Natural killer cell (primary cell): ENCODE results near the gene FGB. TPM values are rescaled to one million over a fixed set of nuclear protein-coding genes. Genes with fewer than 3 reads are reported as not detected.

Source experiments
- ATAC-seq, 3 donors: fragments of 150-1000 bp in 2 of 3; fragments of 200-7000 bp in 1 of 3; cut with Tn5 transposase; 1 replicate in 1 of 3; 2 replicates in 2 of 3; pipeline ENCODE4 v1.10.0; 2021; ENCODE audit warnings: mild to moderate bottlenecking in 2 of 3, moderate library complexity in 2 of 3
- DNase-seq, 2 donors: peaks; one replicate each; pipeline versions ENCODE4 v3.0.0 to v3.0.0-alpha.2; 2013 to 2021; ENCODE audit warnings: mixed read lengths in 1 of 2
- H3K27ac ChIP-seq: one replicate; pipeline ENCODE4 v1.5.1; 2013; ENCODE audit warnings: mild to moderate bottlenecking, low read length
- H3K27me3 ChIP-seq: one replicate; pipeline ENCODE4 v1.6.1; 2013; ENCODE audit warnings: low read length; ENCODE audit not compliant: control insufficient read depth, insufficient read depth
- H3K36me3 ChIP-seq: one replicate; pipeline ENCODE4 v1.6.1; 2013; ENCODE audit warnings: low read length; ENCODE audit not compliant: control insufficient read depth, insufficient read depth
- H3K4me1 ChIP-seq: one replicate; pipeline ENCODE4 v1.6.1; 2013; ENCODE audit warnings: low read length; ENCODE audit not compliant: control insufficient read depth, insufficient read depth
- H3K4me3 ChIP-seq: one replicate; pipeline ENCODE4 v1.5.1; 2013; ENCODE audit warnings: low read length
- H3K9me3 ChIP-seq: one replicate; pipeline ENCODE4 v1.6.1; 2013; ENCODE audit warnings: low read length; ENCODE audit not compliant: control insufficient read depth, insufficient read depth
- H3K27ac Mint-ChIP-seq, 2 donors: one replicate each; pipeline ENCODE4 v1.8.0; 2022; ENCODE audit warnings: mild to moderate bottlenecking in 2 of 2, mixed read lengths in 2 of 2, moderate library complexity in 1 of 2
- H3K27me3 Mint-ChIP-seq, 2 donors: one replicate each; pipeline ENCODE4 v1.8.0; 2022; ENCODE audit warnings: low read depth in 2 of 2, mixed read lengths in 2 of 2
- H3K36me3 Mint-ChIP-seq: one replicate; pipeline ENCODE4 v1.8.0; 2022; ENCODE audit warnings: mixed read lengths
- H3K4me1 Mint-ChIP-seq, 2 donors: one replicate each; pipeline ENCODE4 v1.8.0; 2022; ENCODE audit warnings: mixed read lengths in 2 of 2
- H3K4me3 Mint-ChIP-seq: one replicate; pipeline ENCODE4 v1.8.0; 2022; ENCODE audit warnings: mild to moderate bottlenecking, moderate library complexity, mixed read lengths
- H3K9me3 Mint-ChIP-seq, 2 donors: one replicate each; pipeline ENCODE4 v1.8.0; 2022; ENCODE audit warnings: mixed read lengths in 2 of 2
- WGBS: methylation state at CpG from one replicate; pipeline ENCODE4 v1.1.7; 2013; ENCODE audit warnings: missing lambda C conversion rate; ENCODE audit not compliant: insufficient coverage; 5-methylcytosine and 5-hydroxymethylcytosine counted together
- intact Hi-C: fragments of 100-400 bp; cut with micrococcal nuclease; formaldehyde crosslinking; loops from one replicate; pipeline ENCODE4 v1.14.2; 2022
- total RNA-seq, 4 donors: library from RNA; stranded (reverse); fragments of 120-200 nt in 1 of 4; gene quantifications; one replicate each; pipeline versions ENCODE4 v1.2.3 to v1.2.4, GENCODE V29; 2013 to 2022
- TF ChIP-seq, protein P1 (sequence below): fragments of 200-600 bp; IDR thresholded peaks from one replicate; pipeline ENCODE4 v1.8.0; 2022; ENCODE audit warnings: antibody characterized with exemption

Gene FGB
- total RNA-seq, 3 donors from 2014 or later (not counting 1 experiment from before 2014, with no cell fraction given): not detected

DNA sequence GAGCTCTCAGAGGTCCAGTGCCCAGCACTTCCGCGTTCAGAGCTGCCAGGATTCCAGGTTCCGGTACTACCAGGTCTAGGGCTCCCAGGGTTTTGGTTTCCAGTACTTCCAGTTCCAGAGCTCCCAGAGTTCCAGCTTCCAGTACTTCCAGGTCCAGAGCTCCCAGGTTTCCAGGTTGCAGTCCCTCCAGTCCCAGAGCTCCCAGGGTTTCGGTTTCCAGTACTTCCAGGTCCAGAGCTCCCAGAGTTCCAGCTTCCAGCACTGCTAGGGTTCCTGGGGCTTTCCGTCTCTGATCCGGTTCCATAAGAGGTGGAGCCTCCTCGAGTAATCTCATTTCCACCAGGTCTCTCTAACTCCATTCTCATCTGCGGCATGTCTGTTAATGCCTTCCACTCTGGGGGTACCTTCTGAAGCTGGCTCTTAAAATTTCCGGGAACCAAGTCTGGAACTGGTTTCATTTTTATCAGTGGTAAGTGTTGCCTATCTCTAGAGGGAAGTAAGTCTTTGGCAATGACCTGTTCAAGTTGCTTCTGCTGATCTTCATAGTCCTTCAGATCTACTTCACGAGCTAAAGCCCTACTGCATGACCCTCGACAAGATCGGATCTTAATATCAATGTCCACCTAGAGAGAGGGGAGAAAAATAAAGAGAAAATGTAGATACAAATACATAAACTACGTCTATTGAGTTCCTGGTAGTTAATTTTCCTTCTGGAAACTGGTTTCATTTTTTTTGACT, 23.7 kb downstream of the FGB start:
- Mint-ChIP-seq H3K9me3 (no peaks in the 10 kb centered on the region), H3K36me3 (no peaks in the 10 kb centered on the region), H3K4me1 (no peaks in the 10 kb centered on the region), H3K27me3 (peaks cover 15 to 20% of the 10 kb centered on the region in 2 donors), H3K27ac (no peak overlapping the region), H3K4me3 (no peak overlapping the region)
- no peaks in the 10 kb centered on the region for H3K27me3 ChIP-seq
- no peak for ATAC-seq
- H3K27ac ChIP-seq: no peak overlapping the region
- H3K4me1 ChIP-seq: no peaks in the 10 kb centered on the region
- DNase-seq: no peak
- whole genome bisulfite sequencing: 94% methylated on average over 9 of the region's 13 CpGs
- no peak overlapping the region for H3K4me3 ChIP-seq
- intact Hi-C loops: no loop called here
- H3K9me3 ChIP-seq: no peaks in the 10 kb centered on the region
- TF ChIP-seq, protein P1, sequence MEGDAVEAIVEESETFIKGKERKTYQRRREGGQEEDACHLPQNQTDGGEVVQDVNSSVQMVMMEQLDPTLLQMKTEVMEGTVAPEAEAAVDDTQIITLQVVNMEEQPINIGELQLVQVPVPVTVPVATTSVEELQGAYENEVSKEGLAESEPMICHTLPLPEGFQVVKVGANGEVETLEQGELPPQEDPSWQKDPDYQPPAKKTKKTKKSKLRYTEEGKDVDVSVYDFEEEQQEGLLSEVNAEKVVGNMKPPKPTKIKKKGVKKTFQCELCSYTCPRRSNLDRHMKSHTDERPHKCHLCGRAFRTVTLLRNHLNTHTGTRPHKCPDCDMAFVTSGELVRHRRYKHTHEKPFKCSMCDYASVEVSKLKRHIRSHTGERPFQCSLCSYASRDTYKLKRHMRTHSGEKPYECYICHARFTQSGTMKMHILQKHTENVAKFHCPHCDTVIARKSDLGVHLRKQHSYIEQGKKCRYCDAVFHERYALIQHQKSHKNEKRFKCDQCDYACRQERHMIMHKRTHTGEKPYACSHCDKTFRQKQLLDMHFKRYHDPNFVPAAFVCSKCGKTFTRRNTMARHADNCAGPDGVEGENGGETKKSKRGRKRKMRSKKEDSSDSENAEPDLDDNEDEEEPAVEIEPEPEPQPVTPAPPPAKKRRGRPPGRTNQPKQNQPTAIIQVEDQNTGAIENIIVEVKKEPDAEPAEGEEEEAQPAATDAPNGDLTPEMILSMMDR: no peak
- no peaks in the 10 kb centered on the region for H3K36me3 ChIP-seq

DNA sequence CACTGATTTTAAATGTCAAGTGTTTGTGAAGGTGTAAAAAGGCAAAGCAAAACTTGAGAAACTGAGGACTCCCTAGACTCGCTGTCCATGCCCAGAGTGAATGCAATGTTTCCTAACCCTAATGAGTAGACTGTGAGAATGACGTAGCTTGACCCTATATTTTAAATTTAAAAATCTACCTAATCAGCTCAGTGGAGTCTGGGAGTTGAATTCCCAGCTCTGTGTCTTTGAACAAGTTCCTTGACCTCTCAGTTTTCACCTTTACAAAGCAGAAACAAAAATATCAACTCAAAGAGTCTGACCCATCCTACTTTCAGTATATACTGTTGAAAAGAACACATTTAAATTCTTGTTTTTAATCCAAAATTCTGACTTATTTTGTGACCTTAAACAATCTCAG, 25.4 kb downstream of the FGB start:
- no peaks in the 10 kb centered on the region for H3K27me3 ChIP-seq
- Mint-ChIP-seq H3K4me3 (no peak overlapping the region), H3K4me1 (no peaks in the 10 kb centered on the region), H3K36me3 (no peaks in the 10 kb centered on the region), H3K27me3 (peaks cover 14 to 20% of the 10 kb centered on the region in 2 donors), H3K9me3 (no peaks in the 10 kb centered on the region), H3K27ac (no peak overlapping the region)
- no peaks in the 10 kb centered on the region for H3K36me3 ChIP-seq
- no peak overlapping the region for H3K27ac ChIP-seq
- no peak for DNase-seq
- intact Hi-C loops: no loop called here
- H3K4me1 ChIP-seq: no peaks in the 10 kb centered on the region
- TF ChIP-seq, protein P1: no peak
- no peaks in the 10 kb centered on the region for H3K9me3 ChIP-seq
- no peak for ATAC-seq
- WGBS: 100% methylated on average over 2 of the region's 2 CpGs
- no peak overlapping the region for H3K4me3 ChIP-seq

DNA sequence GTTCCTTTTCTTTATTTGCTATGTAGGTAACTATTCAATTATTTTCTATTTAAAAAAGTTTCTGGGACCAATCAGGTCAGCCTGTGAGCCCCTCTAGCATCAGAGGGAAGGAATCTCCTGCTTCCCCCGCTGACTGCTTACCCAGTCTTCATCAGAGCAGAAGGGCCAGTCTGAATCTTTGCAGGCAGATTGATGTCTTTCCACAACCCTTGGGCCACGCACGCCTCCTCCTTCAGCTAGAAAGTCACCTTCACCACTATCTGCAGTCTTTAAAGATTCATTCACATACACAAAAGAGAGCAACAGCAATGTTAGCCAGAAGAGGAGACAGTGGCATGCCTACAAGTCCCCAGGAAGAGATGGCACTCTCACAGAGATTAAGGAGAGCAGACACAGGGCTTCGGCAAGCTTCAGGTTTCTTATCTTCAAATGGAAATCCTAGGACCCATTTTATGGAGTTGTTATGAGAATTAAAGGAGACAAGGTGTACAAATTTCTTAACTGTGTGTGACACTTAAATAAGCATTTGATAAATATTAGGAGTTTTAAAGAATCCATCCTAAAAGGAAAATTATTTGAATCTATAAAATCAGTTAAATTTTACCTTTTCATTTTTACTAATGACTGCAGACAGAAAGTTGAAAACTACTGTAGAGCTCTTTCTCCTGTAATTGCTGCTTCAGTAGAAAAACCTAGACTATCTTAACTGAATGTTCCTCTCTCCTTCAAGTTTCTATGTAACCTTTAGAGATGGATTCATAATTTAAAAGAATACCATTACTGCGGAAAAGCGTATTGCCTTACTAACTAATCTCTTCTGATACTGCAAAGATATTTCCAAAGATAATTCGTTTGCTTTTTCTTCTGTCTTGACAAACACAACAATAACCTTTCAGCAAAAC, 26.7 kb downstream of the FGB start:
- no peak overlapping the region for H3K4me3 Mint-ChIP-seq
- no peaks in the 10 kb centered on the region for H3K36me3 Mint-ChIP-seq
- H3K27ac Mint-ChIP-seq: no peak overlapping the region
- intact Hi-C loops: no loop called here
- 89% methylated on average over 6 of the region's 7 CpGs for WGBS
- H3K36me3 ChIP-seq: no peaks in the 10 kb centered on the region
- DNase-seq (no peak), ATAC-seq (no peak)
- H3K9me3 Mint-ChIP-seq: no peaks in the 10 kb centered on the region
- H3K27me3 Mint-ChIP-seq: peaks cover 14 to 28% of the 10 kb centered on the region in 2 donors
- no peaks in the 10 kb centered on the region for H3K27me3 ChIP-seq
- H3K9me3 ChIP-seq: no peaks in the 10 kb centered on the region
- TF ChIP-seq, protein P1: no peak
- H3K27ac ChIP-seq: no peak overlapping the region
- H3K4me3 ChIP-seq: no peak overlapping the region
- no peaks in the 10 kb centered on the region for H3K4me1 Mint-ChIP-seq
- H3K4me1 ChIP-seq: no peaks in the 10 kb centered on the region
